LoVo (cell line): ENCODE data around the gene PTTG1IP2.
A peak's percentile ranks its signal among the peaks of the same experiment; 100 is the strongest.

Experiments used
- DNase-seq: peaks from one replicate; pipeline ENCODE4 v3.0.0-alpha.2; 2016; ENCODE audit warnings: low spot score

The PTTG1IP2 gene

GRCh38 chr7:90469554-90469953, at the start of gene PTTG1IP2:
TSS of gene PTTG1IP2 (plus strand) at chr7:90469639. CDS start at chr7:90469787, 148 bp downstream.
- DNase-seq = no peak

- no peak for DNase-seq
These were observed 47.8 kb upstream of the PTTG1IP2 start for GRCh38 chr7:90421651-90422050.

GRCh38 chr7:90424720-90425119, 44.7 kb upstream of the PTTG1IP2 start:
- no peak for DNase-seq

GRCh38 chr7:90425376-90425775, 44.1 kb upstream of the PTTG1IP2 start:
- peak; percentile 70 for DNase-seq

- no peak for DNase-seq
These were observed 38.6 kb upstream of the PTTG1IP2 start for GRCh38 chr7:90430614-90431460.

- no peak for DNase-seq
These were observed 36.7 kb upstream of the PTTG1IP2 start for GRCh38 chr7:90432752-90433151.

GRCh38 chr7:90433221-90433620, 36.2 kb upstream of the PTTG1IP2 start:
- no peak for DNase-seq

- DNase-seq = no peak
These were observed 23.8 kb upstream of the PTTG1IP2 start for GRCh38 chr7:90445633-90446032.

- no peak for DNase-seq
These were observed 23.1 kb upstream of the PTTG1IP2 start for GRCh38 chr7:90446137-90446899.

GRCh38 chr7:90453259-90453891, 16.1 kb upstream of the PTTG1IP2 start:
- DNase-seq = no peak

GRCh38 chr7:90453931-90454330, 15.5 kb upstream of the PTTG1IP2 start:
- DNase-seq = no peak

- peak; percentile 75 for DNase-seq
These were observed 14.0 kb upstream of the PTTG1IP2 start for GRCh38 chr7:90455163-90456030.

GRCh38 chr7:90458104-90458503, 11.3 kb upstream of the PTTG1IP2 start:
- no peak for DNase-seq

GRCh38 chr7:90459888-90460287, 9.6 kb upstream of the PTTG1IP2 start:
- peak; percentile 26 for DNase-seq

- no peak for DNase-seq
These were observed 8.2 kb upstream of the PTTG1IP2 start for GRCh38 chr7:90461219-90461618.

- DNase-seq = peak; percentile 17
These were observed 6.2 kb upstream of the PTTG1IP2 start for GRCh38 chr7:90463151-90463628.

- DNase-seq = no peak
These were observed 3.6 kb upstream of the PTTG1IP2 start for GRCh38 chr7:90465816-90466215.

- DNase-seq = no peak
These were observed 3.5 kb downstream of the PTTG1IP2 start for GRCh38 chr7:90472805-90473540.

GRCh38 chr7:90473814-90474213, 4.4 kb downstream of the PTTG1IP2 start:
- no peak for DNase-seq

- DNase-seq = peak; percentile 30
These were observed 5.1 kb downstream of the PTTG1IP2 start for GRCh38 chr7:90474284-90475210.
